Mesendoderm (in vitro differentiated cells): ENCODE measurements around the gene AFAP1L2. TPM values are rescaled to one million over a fixed set of nuclear protein-coding genes. Genes with fewer than 3 reads are reported as not detected.

Experiments used
- DNase-seq: peaks from one replicate; pipeline ENCODE4 v3.0.0; 2013
- H2AK5ac ChIP-seq: 2 replicates; pipeline ENCODE4 v1.6.1; 2013; ENCODE audit warnings: low read length, inconsistent platforms
- H2BK120ac ChIP-seq: 2 replicates; pipeline ENCODE4 v1.6.1; 2013; ENCODE audit warnings: low read depth, mild to moderate bottlenecking, low read length, moderate library complexity, mixed read lengths
- H2BK15ac ChIP-seq: replicated peaks from 2 replicates; pipeline ENCODE4 v1.6.1; 2013; ENCODE audit warnings: low read depth, mild to moderate bottlenecking, moderate library complexity
- H2BK5ac ChIP-seq: 2 replicates; pipeline ENCODE4 v1.6.1; 2013; ENCODE audit warnings: low read length, inconsistent platforms
- H3K18ac ChIP-seq: 2 replicates; pipeline ENCODE4 v1.6.1; 2013; ENCODE audit warnings: mild to moderate bottlenecking, low read length, mixed read lengths
- H3K23ac ChIP-seq: one replicate; pipeline ENCODE4 v1.6.1; 2013; ENCODE audit warnings: low read length
- H3K27ac ChIP-seq: 2 replicates; pipeline ENCODE4 v1.5.1; 2013; ENCODE audit warnings: low read depth, mild to moderate bottlenecking, inconsistent platforms, low read length, moderate library complexity
- H3K27me3 ChIP-seq: 2 replicates; pipeline ENCODE4 v1.6.1; 2013; ENCODE audit warnings: low read length, control low read depth, mild to moderate bottlenecking, inconsistent platforms; ENCODE audit not compliant: insufficient read depth, poor library complexity
- H3K36me3 ChIP-seq: 2 replicates; pipeline ENCODE4 v1.6.1; 2013; ENCODE audit warnings: low read length, inconsistent platforms; ENCODE audit not compliant: control insufficient read depth, insufficient read depth
- H3K4ac ChIP-seq: one replicate; pipeline ENCODE4 v1.6.1; 2013; ENCODE audit warnings: low read depth, mild to moderate bottlenecking, low read length, moderate library complexity
- H3K4me1 ChIP-seq: 2 replicates; pipeline ENCODE4 v1.6.1; 2013; ENCODE audit warnings: low read depth, low read length, inconsistent platforms; ENCODE audit not compliant: control insufficient read depth
- H3K4me2 ChIP-seq: 2 replicates; pipeline ENCODE4 v1.6.1; 2013; ENCODE audit warnings: low read length
- H3K4me3 ChIP-seq: 2 replicates; pipeline ENCODE4 v1.5.1; 2013; ENCODE audit warnings: mild to moderate bottlenecking, low read length
- H3K56ac ChIP-seq: one replicate; pipeline ENCODE4 v1.6.1; 2013; ENCODE audit warnings: low read length
- H3K79me1 ChIP-seq: 2 replicates; pipeline ENCODE4 v1.6.1; 2013; ENCODE audit warnings: low read length, inconsistent platforms
- H3K79me2 ChIP-seq: 2 replicates; pipeline ENCODE4 v1.6.1; 2013; ENCODE audit warnings: mild to moderate bottlenecking, low read length; ENCODE audit not compliant: control insufficient read depth, insufficient read depth
- H3K9ac ChIP-seq: 2 replicates; pipeline ENCODE4 v1.6.1; 2013; ENCODE audit warnings: low read length, inconsistent platforms
- H4K5ac ChIP-seq: one replicate; pipeline ENCODE4 v1.6.1; 2013; ENCODE audit warnings: low read length
- H4K8ac ChIP-seq: one replicate; pipeline ENCODE4 v1.6.1; 2013; ENCODE audit warnings: low read depth, mild to moderate bottlenecking, control low read depth, low read length, moderate library complexity
- whole genome bisulfite sequencing: extraction: QIAGEN DNeasy Blood & Tissue Kit; methylation state at CpG from one replicate; pipeline ENCODE4 v1.1.7; 2013; ENCODE audit warnings: low lambda C conversion rate, missing lambda C conversion rate; ENCODE audit not compliant: insufficient coverage; ENCODE audit errors: extremely low coverage; 5-methylcytosine and 5-hydroxymethylcytosine counted together
- small RNA-seq: library from polyadenylated mRNA; stranded (forward); fragments of <200 nt; extraction: miRNeasy Mini kit (QIAGEN cat#:217004); gene quantifications from one replicate; pipeline ENCODE3, GENCODE V24; 2013; ENCODE audit not compliant: insufficient read depth

AFAP1L2 gene

DNA sequence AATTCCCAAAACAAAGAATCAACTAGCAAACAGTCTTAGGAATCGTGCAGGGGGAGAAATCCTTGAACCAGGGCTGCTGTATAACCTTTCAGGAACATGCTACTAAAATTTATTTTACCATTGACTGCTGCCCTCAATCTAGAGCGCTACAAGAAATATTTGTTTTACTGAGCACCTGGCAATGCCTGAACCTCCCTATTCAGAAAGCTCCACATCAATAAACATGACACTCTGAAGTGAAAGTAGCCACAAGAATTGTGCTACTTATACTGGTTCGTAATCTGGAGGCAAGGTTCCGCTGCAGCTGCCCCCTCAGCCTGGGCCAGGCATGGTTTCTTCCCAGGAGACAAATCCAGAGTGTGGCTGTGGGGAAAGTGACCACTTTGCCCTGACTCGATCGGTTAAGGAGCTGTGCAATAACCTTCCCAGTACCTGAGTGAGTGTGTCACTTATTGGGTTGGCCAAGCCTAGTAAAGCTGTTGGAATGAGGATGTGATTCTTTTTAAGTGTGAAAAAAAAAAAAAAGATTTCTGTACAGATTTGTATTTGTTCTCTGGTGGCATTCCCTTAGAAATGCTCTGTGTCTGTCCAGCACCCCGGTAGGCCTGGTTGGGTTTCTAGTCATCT, 157.5 kb downstream of the AFAP1L2 start:
- no CpG with 5 or more reads among the region's 7 CpGs for WGBS
- DNase-seq: no peak
- no peak overlapping the region for H3K27ac ChIP-seq

GRCh38 chr10:114245121-114245791, 159.0 kb downstream of the AFAP1L2 start:
- no peaks in the 10 kb centered on the region for H3K36me3 ChIP-seq
- no peaks in the 10 kb centered on the region for H3K79me1 ChIP-seq
- no peak overlapping the region for H2BK15ac ChIP-seq
- H3K9ac ChIP-seq: no peak overlapping the region
- no peak overlapping the region for H2AK5ac ChIP-seq
- DNase-seq: no peak
- H3K4me1 ChIP-seq: no peaks in the 10 kb centered on the region
- H3K4me2 ChIP-seq: no peak overlapping the region
- no peak overlapping the region for H3K18ac ChIP-seq
- H3K27me3 ChIP-seq: no peaks in the 10 kb centered on the region
- no peak overlapping the region for H3K27ac ChIP-seq
- H2BK120ac ChIP-seq: no peak overlapping the region
- H3K79me2 ChIP-seq: no peaks in the 10 kb centered on the region
- no CpG with 5 or more reads among the region's 9 CpGs for whole genome bisulfite sequencing
- no peak overlapping the region for H3K4me3 ChIP-seq
- no peak overlapping the region for H3K23ac ChIP-seq
- H2BK5ac ChIP-seq: no peak overlapping the region
- H4K8ac ChIP-seq: no peak overlapping the region
- no peak overlapping the region for H4K5ac ChIP-seq
- H3K4ac ChIP-seq: no peak overlapping the region
- H3K56ac ChIP-seq: no peak overlapping the region

More for the DNA sequence above, 157.5 kb downstream of the AFAP1L2 start:
- Histone ChIP-seq H3K23ac (no peak overlapping the region), H3K4ac (no peak overlapping the region), H3K4me3 (no peak overlapping the region), H3K27me3 (no peaks in the 10 kb centered on the region), H3K36me3 (no peaks in the 10 kb centered on the region), H3K56ac (no peak overlapping the region), H2BK5ac (no peak overlapping the region), H2AK5ac (no peak overlapping the region), H4K8ac (no peak overlapping the region), H2BK120ac (no peak overlapping the region), H4K5ac (no peak overlapping the region), H3K4me1 (no peaks in the 10 kb centered on the region), H3K9ac (no peak overlapping the region), H2BK15ac (no peak overlapping the region), H3K18ac (no peak overlapping the region), H3K4me2 (no peak overlapping the region), H3K79me2 (no peaks in the 10 kb centered on the region), H3K79me1 (no peaks in the 10 kb centered on the region)

Small RNA genes lying within 50 kb of the gene (small RNA-seq; reads per million reads assigned to genes)
- not detected for gene RN7SL384P
